Measurements from ENCODE around the gene CTRB2.

DNA sequence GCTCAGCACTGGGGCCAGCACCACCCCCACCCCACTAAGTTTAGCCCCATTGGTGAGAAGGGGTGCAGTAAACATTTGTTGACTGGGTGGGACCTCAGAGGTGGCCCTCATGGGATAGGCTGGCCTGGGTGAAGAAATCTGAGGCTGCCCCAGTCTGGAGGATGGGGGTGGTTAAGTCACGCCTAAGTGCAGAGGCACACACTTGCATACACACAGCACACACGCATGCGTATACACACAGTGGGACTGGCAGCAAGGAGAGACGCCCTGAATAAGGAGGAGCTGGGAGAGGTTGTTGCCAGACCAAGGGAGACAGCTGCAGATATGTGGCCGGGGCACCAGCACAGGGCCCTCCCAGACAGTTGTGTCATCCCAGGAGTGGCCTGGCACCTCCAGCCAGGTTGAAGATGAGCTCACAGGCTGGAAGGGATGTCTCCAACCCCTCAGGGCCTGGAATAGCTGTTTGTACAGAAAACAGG is 47.4 kb upstream of the CTRB2 start:
- TF ChIP-seq TAF1 (conservative IDR thresholded peaks at IDR 0.05) (no peak), GABPA (IDR thresholded peaks at IDR 0.05 in 1 of 2, conservative IDR thresholded peaks at IDR 0.05 in 1 of 2) (no peak), RXRA (IDR thresholded peaks at IDR 0.05) (no peak), YY1 (IDR thresholded peaks at IDR 0.05) (no peak), RAD21 (IDR thresholded peaks at IDR 0.05) (no peak)
- TF ChIP-seq, protein P1, sequence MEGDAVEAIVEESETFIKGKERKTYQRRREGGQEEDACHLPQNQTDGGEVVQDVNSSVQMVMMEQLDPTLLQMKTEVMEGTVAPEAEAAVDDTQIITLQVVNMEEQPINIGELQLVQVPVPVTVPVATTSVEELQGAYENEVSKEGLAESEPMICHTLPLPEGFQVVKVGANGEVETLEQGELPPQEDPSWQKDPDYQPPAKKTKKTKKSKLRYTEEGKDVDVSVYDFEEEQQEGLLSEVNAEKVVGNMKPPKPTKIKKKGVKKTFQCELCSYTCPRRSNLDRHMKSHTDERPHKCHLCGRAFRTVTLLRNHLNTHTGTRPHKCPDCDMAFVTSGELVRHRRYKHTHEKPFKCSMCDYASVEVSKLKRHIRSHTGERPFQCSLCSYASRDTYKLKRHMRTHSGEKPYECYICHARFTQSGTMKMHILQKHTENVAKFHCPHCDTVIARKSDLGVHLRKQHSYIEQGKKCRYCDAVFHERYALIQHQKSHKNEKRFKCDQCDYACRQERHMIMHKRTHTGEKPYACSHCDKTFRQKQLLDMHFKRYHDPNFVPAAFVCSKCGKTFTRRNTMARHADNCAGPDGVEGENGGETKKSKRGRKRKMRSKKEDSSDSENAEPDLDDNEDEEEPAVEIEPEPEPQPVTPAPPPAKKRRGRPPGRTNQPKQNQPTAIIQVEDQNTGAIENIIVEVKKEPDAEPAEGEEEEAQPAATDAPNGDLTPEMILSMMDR (IDR thresholded peaks at IDR 0.05; ENCODE audit: low read depth, low read length, missing input control): no peak
- TF ChIP-seq, protein P2, sequence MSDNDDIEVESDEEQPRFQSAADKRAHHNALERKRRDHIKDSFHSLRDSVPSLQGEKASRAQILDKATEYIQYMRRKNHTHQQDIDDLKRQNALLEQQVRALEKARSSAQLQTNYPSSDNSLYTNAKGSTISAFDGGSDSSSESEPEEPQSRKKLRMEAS (IDR thresholded peaks at IDR 0.05): no peak

Data from liver (tissue), 3 donors.